Measurements from ENCODE around the gene PHKA2.
A peak's percentile ranks its signal among the peaks of the same experiment; 100 is the strongest.

PHKA2 gene

DNA sequence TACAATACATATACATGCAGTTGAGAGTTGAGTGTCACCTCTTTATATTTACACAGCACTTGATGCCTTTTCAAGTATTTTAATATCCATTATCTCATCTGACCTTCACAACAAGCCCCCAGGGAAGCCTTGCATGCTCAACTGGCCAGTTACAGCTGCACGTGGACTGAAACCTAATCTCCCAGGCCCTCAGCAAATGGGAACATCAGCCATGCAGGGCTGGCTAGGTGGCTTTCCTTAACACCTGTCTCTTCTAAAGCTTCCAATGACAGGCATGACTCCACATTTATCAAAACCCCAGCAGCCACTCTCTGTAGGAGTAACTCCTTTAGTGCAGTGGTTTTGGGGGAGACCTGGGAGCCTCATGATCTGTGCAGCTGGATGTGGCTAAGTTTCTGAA lies 56.4 kb downstream of the PHKA2 start:
- DNase-seq: peak; percentile 12

DNA sequence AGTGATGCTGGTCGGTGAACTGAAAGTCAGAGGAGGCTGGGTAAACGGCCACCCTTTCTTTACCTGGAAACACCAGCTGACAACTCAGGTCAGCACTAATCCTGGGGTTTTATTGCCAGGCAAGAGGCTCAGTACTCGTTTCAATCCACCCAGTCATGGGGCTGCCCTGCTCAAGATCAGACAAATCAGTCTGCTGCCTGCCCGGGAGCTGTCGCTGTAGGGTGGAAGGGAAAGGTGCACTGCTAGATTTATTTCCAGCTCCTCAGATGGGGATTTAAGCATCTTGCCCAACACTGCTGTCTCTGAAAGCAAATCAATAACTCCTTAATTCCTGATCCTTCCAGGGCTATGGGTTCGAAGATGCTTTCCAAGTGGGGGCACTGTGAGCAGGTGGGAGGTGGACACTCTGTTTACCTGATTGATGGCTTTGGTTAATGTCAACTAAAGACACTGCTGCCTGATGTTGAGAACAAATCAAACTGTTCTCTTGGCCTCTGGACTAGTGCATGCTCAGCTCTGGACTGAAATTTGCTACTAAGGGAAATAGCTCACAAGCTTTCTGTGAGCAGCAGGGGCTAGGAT lies 59.3 kb downstream of the PHKA2 start:
- no peak for DNase-seq

DNA sequence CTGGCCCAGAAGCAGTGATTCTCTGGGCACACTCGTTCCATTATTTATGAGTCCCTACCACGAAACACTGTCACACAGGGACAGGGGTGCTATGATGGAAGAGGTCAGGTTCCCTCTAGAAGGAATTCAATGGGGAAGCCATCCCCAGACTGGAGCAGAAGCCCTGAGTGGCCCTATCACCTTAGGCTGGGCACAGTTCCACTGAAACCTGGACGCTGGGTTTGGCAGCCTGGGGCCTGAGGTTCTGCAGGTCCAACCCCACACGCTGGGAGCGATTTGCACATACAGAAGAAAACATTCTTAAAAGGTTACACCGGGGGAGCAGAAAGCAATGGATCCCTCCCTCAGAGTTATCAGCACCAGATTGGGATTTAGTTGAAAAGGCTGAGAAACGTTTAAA lies 63.3 kb downstream of the PHKA2 start:
- no peak for DNase-seq

DNA sequence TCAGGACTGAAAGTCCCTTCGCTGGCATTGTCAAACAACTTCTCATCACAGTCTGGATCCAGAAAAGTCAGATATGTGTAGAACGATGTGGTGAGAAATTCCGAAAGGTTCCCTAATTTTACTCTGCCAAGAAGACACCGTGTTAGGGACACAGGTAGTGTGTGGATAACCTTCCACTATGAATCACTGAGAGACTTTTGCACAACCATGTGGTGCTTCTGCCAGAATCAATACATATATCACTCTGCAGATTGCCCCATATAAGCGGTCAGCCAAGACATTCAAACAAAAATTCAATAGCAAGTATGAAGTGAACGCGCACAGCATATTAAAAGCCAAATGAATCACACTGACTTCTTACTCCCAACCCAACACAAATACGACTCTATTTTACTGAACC lies 63.8 kb downstream of the PHKA2 start:
- DNase-seq: no peak

DNA sequence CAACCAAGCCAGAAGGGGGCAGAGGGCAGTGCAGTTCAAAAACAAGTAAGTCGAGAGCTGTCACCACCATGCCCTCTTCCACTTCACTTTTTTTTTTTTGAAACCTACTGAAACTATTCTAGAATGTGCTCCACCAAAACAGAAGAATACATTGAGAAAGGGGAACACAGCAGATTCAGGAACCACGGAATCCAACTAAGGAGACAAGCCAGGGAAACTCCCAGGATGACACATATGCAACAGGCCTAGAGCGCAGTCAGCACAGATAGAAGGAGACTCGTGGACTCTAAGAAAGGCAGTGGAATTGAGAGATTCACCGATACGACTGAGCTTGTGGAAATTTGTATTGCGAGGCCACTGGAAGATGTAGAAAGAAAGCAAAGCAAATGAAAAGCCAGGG lies 66.1 kb downstream of the PHKA2 start:
- no peak for DNase-seq

DNA sequence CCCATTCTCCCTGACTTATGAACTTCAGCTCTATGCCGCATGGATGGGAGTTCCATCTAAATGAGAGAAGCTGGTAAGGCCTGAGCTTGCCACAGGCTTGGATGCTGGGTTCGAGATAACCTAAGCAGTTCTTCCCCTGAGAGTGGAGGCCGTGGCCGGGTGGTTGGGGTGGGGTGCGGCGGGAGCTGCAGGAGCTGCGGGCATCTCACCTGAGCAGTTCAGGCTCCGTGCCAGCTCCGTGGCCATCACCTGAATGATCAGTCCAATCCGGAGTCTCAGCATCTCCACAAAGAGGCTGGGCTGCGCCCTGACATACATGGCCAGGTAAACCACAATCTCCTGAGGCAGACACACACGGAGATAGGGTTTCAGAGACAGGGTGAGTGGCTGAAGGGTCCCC lies 77.6 kb downstream of the PHKA2 start:
- DNase-seq: no peak

DNA sequence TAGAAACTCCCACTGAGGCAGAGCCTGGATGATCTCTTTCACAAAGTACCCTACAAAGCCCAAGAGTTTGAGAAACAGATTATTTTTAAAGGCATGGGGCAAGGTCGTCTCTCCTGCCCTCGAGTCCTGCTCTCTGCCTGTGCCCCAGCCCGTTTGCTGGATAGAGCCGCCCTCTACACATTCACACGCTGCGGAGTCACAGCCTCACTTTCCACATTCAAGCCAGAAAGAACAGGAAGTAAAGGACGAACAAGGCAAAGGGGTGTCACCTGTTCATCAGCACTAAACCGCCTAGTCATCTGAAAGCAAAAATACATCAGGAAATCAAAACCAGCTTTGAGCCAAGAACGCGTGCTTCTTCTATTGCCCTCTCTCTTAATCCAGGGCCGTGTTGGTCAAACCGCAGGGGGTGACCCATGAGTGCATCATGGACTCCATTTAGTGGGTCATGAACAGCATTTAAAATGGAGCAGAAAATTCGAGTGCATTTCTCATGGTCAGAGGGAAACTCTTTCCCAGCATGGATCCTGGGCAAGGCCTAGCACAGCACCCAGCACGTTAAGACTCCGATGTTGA lies 83.4 kb downstream of the PHKA2 start:
- no peak for DNase-seq

DNA sequence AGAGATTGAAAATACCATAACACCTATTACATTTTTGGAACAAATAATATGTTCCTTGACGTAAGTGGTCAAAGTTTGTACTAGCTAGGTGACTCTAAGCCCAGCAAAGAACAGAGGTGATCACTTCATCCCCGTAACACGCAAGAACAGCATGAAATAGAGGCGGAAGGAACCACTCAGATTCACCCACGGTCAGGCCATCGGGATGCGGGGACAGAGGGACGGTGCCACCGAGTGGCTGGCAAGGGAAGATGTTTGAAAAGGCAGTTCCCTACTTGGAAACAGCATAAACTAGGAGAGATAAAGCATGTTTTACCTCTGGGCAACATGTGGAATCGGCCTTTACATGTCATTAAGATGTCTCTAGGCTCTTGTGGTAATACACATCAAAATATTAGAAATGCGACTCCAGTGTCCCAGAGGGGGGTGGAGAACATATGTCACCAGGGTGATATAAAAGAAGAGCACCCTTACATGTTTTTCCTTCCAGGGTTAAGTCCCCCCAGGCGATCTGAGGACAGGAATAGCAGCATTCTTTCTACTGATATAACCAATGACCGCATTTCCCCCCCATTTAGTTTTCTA lies 84.0 kb downstream of the PHKA2 start:
- no peak for DNase-seq

DNA sequence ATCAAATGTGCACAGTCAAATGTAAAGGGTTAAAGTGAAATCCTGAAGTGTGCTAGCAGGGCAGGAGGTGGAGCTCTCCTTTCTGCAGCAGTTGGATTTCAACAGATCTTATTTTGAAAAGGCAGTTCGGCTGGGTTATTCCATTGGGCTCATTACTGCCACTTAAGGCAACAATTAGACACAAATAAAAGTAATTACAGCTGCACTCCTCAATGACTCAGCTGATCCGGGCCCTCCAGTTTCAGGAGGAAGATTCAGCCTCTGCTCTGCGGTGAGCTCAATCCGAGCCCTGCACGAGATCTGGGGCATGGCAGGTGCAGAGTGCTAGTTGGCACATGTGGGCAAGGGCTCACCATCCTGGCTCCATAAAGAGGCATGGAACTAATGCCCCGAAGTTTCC lies 85.4 kb downstream of the PHKA2 start:
- no peak for DNase-seq

DNA sequence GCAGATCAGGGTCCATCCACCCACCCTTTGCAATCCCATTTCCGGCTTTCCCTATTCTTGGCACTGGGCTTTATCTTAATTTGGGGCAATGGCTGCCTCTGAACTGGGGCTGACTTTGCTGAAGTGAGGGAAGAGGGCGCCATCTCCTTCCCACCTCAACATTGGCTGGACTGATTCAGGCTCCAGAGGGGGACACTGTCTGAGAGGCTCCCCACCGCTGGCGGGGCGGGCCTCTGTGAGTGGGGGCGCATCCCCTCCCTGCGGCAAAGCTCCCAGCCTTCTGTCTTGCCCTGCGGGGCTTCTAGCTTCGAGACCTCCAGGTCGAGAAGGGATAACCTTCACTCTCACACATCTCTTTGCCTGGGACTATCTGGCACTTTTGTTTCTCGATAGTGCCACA lies 85.8 kb downstream of the PHKA2 start:
- DNase-seq: no peak

DNA sequence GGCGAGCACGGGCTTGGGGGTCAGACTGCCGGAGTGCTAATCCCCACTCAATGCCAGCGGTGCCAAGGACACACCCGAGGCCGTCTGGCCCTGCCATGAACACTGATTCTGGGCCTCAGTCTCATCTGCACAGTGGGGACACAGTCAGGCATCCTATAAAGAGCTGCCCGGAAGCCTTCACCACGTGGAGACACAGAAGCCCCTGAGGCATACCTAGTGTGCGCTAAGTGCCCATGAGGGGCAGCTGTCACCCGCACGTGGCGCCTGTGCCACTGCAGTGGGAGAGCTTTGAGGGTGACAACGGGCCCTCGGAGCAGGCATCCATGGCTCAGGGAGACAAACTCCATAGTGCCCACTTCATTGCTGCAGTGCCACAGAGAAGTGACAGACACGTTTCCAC lies 86.3 kb downstream of the PHKA2 start:
- DNase-seq: no peak

DNA sequence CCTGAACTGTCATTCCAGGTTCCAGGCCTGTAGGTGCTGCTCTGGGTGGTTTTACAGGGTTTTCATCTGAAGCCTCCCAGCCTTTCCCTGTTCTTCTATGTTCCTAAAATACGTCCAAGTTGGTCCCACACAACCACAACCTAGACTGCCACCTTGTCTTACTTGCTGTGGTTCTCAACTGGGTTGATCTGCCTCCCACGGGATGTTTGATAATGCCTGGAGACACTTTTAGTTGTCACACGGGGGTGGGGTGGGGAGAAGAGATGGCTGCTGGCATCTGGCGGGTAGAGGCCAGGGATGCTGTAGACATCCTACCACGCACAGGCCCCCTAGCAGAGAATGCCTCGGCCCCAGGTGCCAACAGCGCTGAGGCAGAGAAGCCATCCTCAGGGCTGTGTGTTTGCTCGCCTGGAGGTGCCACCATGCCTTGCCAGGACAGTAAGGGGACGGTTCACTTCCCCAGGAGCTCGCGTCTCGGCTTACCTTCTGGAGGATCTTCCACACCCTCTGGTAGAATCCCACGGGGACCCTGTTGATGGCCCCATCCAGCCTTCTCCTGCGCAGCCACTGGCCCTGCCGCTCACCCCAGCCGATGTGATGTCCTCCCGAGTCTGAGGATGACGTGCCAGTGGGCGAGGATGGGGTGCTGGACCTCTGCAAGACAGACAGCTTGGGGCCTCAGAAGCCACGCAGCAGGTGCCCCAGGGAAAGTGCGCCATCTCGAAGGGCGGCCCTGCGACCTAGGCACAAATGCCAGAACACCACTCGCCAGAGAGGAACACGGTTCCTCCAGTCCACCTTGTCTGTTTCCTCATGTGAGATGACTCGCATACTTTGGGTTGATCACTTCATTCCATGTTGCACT lies 87.0 kb downstream of the PHKA2 start:
- no peak for DNase-seq

DNA sequence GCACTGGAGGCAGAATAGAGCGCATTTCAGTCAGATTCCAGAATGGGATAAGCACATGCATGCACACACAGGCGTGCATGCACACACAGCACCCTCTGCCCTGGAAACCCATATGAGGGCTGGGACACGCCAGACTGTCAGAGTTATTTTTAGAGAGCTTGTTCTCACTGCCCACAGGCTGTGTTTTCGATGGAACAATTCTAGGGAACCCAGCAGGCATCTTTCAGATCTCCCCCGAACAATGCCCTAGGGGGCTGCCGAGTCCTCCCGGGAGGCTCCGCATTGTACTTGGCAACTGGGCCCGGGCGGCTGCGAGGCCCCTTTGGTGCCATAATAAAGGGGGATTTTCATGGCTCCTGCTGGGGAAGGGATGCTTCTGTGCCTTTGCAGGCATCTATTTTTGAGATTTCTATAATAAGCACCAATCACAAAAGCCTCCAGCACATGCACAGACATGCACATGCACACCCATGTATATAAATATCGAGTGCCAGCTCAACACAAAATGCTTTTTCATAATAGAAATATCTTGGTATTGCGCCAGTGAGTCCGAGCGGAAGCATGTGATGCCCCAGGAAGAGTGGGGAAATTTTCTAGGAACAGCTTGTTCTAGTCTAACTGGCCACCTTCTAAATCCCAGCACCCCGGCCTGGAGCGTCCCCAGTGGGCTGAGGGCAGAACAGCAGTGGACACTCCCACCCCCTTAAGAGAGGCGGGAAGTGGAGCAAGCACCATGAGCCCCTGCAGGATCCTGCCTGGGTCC lies 88.5 kb downstream of the PHKA2 start:
- no peak for DNase-seq

DNA sequence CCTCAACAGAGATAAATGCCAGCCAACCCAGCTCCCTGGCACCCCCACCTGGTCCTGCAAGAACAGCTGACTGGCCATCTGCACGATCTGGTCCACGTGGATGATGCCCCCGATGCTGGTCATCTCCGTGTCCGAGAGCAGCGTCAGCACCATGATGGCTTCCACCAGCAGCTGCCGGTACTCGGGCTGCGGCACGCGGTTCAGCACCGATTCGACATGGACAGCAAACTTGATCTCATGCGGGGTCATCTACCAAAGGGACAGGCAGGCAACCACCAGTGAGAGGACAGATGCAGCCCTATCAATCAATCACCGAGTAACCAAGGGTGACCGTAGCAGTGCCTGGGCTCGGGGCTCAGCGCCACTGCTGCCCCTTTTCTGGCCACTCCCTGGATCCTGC lies 89.8 kb downstream of the PHKA2 start:
- no peak for DNase-seq

DNA sequence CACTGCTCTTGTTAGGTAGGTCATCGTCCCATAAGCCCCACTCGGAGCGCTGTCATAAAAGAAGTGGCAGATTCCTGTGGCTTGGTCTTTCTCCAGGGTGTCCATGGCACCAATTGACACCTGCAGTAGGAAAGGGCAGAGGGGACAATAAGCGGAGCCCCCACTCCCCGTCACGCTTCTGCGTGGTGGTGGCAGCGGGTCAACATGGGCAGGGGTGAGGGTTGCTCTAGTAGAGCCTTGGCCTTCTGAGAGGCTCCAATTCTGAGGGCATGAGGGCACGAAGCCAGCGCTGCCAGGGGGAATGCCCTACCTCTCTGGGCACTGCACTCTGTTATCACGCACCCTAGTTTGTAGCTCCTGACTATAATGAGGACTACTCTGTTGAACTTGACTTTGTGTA lies 90.4 kb downstream of the PHKA2 start:
- no peak for DNase-seq

DNA sequence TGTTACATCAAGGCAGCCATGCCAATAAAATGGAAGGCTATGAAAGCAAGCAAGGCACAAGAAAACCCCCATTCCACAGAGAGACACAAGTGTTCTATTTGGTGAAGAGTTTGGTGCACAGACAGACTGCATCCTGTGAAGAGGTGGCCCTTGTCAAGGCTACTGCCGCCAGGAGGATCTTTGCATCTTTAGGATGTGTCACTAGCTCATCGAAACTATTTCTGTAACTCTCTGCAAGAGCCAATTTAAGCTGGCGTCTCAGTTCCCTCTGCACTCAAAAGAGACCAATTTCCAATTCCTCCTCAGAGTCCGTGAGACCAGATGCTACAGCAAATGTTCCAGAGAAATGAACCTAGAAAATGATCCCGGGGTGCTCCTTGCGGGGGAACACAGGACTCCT lies 91.0 kb downstream of the PHKA2 start:
- no peak for DNase-seq

DNA sequence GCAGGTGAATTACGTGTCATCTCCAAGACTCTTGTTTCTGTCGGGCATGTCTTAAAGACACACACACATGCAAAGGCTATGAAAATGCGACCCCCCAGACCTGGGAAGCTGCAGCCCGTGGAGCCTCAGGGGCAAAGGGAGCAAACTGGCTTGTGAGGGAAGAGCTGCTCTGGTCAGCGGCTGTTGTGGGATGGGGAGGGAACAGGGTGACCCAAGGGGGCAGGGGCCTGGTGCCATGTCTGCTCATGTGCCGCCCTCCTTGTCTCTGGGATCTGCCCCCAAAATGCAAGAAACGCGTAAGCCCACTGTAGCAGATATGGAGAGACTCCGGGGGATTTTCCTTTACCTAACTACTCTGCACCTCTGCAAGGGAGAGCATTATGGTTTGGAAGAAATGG lies 92.4 kb downstream of the PHKA2 start:
- DNase-seq: no peak

DNA sequence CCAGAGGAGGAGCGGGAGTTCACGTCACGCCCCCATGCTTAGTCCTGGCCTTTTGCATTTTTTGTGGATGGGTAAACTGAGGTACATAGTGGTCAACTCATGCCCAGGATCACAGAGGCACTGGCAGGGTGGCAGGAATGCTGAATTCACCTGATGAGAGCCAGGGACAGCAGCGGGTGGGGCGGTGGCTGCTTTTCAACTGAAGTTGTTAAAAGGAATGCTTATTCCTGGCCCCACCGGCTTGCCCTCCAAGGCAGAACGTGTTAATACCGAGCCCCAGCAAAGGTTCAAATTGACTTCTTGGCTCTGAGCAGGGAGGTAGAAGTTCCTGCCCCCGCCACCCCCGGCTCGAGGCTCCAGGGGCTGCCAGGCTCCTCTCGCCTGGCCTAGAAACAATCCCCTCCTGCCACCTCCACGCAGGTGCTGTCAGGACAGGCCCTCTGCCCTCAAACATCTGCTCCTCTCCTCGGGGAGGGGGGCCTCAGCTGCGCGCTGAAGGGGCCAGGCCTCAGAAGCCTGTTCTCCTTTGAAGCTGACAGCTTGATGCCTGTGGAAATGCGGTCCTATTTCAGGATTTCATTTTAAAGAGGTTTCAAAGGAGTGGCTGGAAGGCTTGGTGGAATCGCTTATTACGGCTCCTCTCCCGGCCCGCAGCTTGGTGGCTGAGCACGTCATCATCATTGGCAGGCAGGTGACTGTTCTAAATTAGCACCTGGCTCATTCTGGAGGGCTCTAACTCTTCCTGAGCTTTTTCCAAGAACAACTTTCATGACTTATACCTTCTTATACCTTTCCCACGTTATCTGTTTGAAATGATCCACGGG lies 93.0 kb downstream of the PHKA2 start:
- no peak for DNase-seq

DNA sequence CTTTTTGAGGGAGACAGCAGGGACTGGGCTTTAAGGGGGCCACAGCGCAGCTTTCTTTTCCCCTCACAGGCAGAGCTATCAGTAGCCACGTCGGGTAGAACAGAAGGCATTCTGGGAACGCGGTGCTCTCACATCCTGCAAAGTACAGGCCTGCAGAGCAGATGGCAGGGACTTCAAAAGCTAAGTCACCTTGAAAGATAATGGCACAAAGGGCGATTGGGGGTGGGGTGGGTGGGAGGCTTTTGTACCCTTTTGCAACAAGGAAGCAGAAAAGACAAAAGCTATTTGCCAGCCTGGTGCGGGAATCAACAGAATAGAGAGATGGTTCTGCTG lies 93.9 kb downstream of the PHKA2 start:
- DNase-seq: no peak

DNA sequence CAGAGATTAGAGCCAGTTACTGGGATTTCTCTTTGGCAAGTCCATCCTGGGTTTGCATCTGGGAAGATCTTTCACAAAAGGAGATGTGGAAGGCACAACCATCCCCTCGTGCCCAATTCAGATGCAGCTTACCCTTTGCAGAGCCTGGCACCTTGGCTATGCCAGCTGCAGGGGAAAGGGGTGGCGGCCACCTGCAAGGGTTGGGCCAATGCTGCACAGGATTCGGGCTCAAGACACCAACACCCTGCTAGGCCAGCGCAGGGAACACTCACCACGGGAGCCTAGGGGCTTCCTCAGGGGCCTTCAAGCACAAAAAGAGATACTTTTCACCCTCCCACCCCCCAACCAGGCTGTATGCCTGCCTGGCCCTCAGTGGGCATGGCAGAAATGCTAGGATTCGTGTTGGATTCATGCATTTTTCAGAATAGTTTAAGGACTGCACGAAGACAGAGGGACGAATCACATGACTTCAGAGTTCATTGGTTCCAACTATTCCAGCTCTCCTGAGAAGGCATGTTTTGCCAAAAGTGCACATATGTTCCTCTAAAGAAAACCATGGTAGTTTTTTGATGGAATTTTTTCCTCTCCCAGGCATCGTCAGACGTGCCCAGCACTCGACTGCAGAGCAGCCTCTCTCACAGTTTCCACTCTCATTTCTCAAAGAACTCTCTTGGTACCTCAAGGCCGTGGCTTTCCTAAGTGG lies 94.4 kb downstream of the PHKA2 start:
- DNase-seq: no peak

DNA sequence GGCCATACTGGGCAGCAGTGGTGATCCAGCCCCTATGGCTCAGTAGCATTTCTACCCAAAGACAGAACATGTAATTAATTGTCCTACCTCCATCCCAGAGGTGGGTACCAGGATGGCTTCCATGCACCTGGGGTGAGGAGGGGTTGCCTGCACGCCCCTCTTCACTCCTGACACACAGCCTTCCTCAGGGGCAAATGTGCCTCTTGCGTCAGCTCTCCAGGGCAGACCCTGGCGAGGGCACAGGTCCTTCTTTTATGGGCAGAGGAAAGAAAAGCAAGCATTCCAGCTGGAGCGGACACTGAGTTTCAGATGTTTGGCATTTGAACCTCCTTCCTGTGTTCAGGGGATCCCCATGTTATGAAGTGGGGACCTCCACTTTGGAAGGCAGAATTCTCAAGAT lies 95.6 kb downstream of the PHKA2 start:
- DNase-seq: no peak

DNA sequence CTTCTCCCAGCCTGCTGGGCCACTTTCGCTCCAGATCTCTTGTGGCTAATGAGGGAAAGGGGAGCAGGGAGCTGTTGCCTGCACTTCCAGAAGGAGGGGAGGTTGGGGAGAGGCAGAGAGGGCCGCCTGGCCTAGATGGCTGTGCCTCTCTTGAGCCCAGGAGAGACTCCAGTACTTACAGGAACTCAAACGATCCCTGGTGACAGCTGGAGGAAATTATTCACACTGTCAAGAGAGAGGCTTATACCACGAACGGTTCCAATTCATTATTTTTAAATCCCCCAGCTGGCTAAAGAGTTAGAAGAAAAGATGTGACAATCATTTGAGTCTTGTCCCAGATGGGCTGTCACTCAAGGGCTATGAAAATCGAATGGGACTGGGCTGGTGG lies 96.1 kb downstream of the PHKA2 start:
- no peak for DNase-seq
